ENCODE measurements around the gene CTPS1.

Gene CTPS1

DNA sequence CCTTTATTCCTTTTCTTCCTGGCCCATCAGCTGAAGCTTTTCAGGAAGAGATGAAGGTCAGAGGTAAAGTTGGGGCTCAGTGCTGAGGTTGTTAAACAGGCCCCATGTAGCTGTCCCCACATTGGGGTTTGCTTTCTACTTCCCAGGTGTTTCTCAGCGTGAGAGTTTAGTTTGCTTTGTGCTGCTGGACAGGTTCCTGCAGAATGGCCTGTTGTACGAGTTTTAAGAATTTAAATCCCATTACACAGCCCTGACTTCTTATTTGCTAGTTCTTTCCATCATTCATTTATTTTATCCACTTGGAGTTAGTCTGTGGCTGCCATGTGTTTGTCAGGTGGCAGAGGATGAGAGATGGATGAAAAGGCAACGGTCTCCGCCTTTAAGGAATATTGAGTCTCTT, 19.2 kb downstream of the CTPS1 start:
- DNase-seq (ENCODE audit: low read depth in 2 of 2) = no peak

DNA sequence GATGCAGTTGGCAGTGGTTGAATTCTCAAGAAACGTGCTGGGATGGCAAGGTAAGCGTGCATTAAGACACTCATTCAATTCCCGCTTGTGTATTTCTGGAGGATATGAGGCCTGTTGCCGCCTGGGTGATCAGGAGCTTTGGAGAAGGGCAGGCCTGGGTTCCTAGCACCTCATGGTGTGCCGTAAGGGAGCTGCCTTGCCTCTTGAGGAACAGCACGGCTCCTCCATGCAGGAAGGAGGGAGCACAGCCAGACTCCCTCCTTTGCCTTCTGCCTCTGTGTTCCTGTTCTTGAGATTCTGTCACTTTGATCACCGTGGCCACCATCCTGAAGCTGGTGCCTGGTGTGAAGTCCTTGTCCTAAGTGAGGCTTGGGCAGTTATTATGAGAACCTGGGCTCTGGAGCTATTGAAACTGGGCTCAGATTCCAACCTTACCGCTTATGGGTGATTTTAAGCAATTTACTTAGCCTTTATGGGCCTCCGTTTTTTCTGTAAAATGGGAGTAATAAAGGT, 23.7 kb downstream of the CTPS1 start:
- no peak for DNase-seq (ENCODE audit: low read depth in 2 of 2)

- peak; percentile 63 to 80 for DNase-seq (ENCODE audit: low read depth in 2 of 2)
Observed at GRCh38 chr1:41003640-41004220, 24.2 kb downstream of the CTPS1 start.

- no peak for DNase-seq (ENCODE audit: low read depth in 2 of 2)
Observed at GRCh38 chr1:41005876-41006275, 26.4 kb downstream of the CTPS1 start.

- no peak for DNase-seq (ENCODE audit: low read depth in 2 of 2)
Observed at GRCh38 chr1:41006942-41007865, 27.7 kb downstream of the CTPS1 start.

- no peak for DNase-seq (ENCODE audit: low read depth in 2 of 2)
Observed at GRCh38 chr1:41009466-41009865, 30.0 kb downstream of the CTPS1 start.

GRCh38 chr1:41010345-41010744, 30.8 kb downstream of the CTPS1 start:
- no peak for DNase-seq (ENCODE audit: low read depth in 2 of 2)

GRCh38 chr1:41013024-41013423, 33.5 kb downstream of the CTPS1 start:
- no peak for DNase-seq (ENCODE audit: low read depth in 2 of 2)

DNA sequence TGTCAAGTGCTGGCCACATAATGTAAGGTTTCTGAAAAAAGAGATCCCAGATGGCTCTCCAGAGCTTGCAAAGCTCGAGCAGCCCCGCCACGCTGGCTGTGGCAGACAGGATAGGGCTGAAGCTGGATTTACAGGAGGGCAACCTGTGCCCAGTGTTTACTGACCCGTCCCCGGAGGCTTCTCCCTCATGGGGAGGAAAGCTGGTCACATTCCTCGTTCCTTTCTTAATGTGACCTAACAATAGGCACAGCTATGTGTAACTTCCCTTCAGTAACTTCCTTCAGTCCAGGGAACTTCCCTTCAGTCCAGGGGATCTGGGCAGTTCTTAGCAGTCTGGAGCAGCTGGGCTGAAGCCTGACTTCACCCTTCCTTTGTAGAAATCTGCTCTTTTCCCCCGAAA, 34.3 kb downstream of the CTPS1 start:
- no peak for DNase-seq (ENCODE audit: low read depth in 2 of 2)

DNA sequence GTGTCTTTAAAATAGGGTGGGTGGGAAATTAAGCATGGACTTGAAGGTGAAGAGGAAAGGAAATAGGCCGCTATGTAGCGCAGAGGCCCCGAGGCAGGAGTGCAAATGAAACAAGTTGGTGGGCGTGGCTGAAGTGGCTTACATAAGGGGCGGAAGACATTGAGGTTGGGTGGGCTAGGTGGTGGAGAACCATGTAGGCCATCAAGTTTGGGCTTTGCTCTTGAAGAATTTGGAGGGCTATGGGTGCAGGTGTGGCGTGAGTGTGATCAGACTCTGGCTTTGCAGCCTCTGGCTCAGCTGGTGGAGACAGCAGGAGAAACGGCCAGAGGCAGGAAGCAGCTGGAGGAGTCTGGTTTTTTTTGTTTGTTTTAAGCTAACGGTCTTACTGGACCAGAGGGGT, 35.4 kb downstream of the CTPS1 start:
- no peak for DNase-seq (ENCODE audit: low read depth in 2 of 2)

DNA sequence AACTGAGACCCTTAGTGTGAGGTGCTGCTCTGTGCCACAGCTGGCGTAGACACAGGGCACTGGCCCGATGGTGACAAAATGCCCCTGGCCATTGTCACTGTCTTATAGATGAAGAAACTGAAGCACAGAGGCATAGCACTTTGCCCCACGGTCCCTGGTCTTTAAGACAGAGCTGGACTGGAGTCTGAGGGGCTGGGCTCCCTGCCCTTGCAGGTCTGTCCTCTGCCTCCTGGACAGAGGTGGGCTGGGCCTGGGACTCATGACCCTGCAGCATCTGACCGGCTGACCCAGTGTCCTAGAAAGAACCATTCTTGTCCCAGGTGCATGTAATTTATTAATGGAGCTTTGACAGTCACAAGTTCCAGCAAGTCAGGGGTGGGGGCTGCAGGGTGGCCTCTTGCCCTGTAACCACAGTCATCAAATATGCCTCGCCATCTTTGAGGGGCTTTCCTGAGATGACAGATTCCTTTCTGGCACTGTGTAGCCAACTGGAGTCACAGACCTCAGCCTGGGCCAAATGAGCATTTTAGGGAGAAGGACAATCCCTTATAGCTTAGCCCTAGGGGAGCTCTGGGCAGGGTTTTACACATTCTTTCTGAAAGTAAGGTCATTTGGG, 35.9 kb downstream of the CTPS1 start:
- no peak for DNase-seq (ENCODE audit: low read depth in 2 of 2)

DNA sequence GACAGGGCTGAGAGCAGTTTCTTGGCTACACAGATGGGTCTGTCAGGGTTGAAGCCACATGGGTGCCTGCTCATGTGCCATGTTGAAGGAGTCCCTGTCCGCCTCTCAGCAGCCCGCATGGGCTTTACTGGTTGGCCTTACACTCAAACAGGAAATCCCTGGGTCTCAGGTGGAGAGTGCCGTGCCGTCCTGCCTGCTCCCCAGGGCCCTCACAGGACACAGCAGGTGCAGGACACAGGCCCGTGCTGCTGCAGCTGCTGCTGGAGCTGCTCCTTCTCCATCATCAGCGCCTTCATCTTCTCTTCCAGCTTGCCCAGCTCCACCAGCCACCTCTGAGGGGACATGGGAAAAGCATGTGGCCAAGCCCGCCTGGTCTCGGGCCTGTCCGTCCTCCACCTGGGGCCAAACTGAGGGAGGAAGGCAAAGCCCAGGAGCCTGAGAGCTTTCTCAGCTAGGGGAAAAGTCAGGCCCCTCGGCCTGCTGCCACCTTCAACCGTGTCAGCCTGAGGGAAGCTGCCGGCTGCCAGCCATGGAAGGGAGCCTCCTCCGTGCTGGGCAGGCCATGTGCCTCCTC, 36.5 kb downstream of the CTPS1 start:
- DNase-seq (ENCODE audit: low read depth in 2 of 2) = no peak

DNA sequence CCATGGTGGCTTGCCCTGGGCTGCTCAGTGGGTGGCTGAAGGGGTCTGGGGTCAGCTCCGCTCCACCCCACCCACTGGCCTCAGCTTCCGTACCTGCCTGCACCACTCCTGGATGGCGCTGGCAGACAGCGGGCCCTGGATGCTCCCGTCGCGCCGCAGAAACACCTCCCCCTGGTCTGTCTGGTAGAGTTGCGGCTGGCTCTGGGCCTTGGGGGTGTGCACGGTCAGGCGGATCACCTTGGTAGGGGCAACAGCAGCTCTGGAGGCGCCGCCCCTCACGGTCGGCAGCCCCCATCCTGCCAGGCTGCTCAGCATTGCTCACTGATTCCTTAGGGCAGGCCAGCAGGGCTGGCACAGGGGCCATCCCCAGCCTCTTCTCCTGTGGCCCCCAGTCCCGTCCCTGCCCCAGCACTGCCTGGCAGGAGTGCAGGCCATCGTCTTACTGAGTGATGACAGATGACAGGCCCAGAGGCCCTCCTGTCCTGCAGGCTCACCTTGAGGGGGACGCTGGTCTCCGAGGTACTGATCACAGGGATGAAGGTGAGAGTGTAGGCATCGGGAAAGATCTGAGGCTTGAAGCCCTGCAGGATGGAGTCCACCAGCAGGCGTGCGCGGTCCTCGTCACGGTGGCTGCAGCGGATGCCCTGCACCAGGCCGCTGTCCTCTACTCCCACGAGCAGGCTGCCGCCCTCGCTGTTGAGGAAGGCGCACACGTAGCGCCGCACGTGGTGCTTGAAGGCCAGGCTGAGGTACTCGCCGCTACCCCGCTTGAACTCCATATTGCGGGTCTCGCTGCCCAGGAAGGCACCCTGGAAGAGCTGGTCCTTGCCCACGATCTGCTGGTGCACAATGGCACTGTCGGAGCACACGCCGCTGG, 37.9 kb downstream of the CTPS1 start:
- no peak for DNase-seq (ENCODE audit: low read depth in 2 of 2)

DNA sequence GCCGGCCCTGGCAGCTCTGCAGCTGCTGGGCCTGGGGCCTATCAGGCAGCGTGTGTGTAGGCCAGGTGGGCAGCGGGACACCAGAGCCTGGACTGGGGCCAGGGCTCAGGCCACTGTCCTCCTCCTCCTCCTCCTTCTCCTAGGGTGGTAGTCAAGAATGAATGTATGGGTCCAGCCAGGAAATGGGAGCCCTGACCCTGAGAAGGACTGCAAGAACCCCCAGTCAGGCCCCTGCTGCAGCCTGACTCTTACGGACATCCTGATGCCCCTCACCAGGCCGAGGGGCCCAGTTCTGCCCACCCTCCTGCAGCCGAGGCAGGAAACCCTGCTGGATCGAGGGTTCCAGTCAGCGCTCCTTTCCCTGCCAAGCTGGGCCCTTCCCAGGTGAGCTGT, 38.5 kb downstream of the CTPS1 start:
- no peak for DNase-seq (ENCODE audit: low read depth in 2 of 2)

DNA sequence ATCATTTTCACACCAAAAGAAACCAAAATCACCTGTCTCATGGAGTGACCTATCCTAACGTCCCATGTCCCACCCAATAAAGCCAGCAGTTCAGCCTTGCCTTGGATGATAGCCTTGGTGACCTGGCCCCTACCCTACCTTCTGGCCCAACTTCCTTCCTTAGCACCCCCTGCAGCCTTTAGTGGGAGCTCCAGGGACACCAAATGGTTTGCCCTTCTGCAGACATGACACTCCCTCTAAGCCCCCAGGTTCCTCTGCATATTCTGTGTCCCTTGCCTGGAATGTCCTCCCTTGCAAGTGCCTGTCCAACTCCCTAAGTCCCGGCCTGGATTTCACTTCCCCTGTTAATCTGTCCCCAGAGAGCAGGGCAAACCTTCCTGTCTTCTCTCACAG, 39.9 kb downstream of the CTPS1 start:
- no peak for DNase-seq (ENCODE audit: low read depth in 2 of 2)

DNA sequence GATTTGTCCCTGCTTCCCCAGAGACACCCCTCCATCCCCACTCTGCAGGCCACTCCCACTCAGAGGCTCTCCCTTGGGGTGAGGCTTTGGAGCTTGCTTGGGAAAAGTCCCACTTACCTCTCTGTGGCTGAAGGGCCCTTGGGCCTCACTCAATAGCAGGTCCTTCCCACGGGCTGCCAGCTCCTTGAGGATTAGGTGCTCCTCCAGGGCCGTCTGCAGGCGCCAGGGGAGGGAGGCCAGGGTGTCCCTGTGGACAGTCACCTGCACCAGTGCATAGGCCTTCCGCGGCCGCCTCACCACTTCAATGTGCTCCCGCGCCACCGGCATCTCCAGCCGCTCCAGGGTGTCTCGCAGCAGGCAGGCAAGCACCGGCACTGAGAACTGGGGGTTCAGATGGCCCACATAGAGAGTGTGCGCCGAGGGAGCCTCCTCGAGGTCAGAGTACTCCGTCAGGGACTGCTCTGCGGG, 40.6 kb downstream of the CTPS1 start:
- DNase-seq (ENCODE audit: low read depth in 2 of 2) = no peak

GRCh38 chr1:41020654-41021053, 41.2 kb downstream of the CTPS1 start:
- DNase-seq (ENCODE audit: low read depth in 2 of 2) = no peak

GRCh38 chr1:41021526-41022308, 42.2 kb downstream of the CTPS1 start, which contains the start of gene SLFNL1:
Gene SLFNL1, minus strand, starts transcription at chr1:41021725. Its CDS starts 1,065 bp downstream, at chr1:41020660.
- DNase-seq (ENCODE audit: low read depth in 2 of 2) = no peak

DNA sequence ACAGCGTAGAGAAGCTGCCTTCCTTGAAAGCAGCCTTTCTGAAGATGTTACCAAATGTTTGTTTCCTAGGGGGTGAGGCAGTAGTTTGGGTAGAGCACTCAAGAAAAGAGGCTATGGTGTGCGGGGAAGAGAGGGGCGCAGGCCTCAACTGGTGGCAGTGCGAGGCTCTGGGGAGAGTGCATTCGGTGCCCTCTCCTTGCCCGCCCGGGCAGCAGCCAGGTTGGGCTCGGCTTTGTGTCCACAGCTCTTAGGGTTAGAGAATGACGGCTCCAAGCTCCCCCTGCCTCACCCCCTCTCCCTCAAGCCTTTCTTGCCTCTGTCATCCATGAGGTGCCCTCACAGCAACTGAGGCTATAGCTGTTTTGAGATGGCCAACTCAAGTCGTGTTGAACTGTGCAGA, 42.9 kb downstream of the CTPS1 start:
- no peak for DNase-seq (ENCODE audit: low read depth in 2 of 2)

DNA sequence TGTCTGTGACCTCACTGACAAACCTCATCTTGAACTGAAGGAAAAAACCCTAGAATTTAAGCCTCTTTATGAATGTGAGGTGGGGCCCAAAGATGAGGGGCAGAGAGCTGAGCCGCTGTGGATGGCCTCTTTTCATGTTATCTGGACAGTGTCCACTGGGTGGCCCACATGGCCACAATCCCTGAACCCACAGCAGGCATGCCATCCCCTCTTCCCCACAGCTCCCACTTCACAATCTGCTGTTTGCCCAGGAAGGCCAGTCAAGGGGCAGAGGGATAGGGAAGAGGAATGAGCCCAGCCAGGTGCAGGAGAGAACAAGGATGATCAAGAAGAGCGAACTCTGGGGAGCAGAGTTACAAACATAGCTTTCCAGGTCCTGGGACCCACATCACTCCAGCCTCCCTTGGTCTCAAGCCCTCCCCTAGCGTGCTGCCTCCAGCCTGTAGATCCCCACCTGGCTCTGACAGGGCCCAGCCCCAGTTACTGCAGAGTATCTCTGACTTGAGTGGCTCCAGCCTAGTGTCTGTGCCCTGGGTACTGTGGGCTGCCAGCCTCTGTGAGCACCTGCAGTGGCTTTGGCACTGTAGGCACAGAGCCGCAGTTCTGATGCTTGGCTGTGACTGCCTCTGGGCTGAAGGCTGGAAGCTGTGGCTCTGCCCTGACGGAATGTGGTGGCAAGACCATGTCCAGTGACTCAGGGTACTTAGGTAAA, 43.9 kb downstream of the CTPS1 start:
- no peak for DNase-seq (ENCODE audit: low read depth in 2 of 2)

All from stimulated activated CD8-positive, alpha-beta memory T cell treated with anti-CD3 and anti-CD28 coated beads, Interleukin-2, amount 100 ng/mL, for 48 hours (primary cell).